TTC549 (cell line): ENCODE data around the gene RSPO3.
"Not testable (repeated sequence)": the region's sequence is repeated elsewhere in the genome, so short reads cannot be mapped to it uniquely, and the experiment has no call there.

ENCODE experiments used
- FAIRE-seq: peaks from 2 replicates; lab custom pipeline; 2012; peaks lifted over from hg19 to GRCh38; lab: Jason Lieb, UNC

RSPO3 gene, protein sequence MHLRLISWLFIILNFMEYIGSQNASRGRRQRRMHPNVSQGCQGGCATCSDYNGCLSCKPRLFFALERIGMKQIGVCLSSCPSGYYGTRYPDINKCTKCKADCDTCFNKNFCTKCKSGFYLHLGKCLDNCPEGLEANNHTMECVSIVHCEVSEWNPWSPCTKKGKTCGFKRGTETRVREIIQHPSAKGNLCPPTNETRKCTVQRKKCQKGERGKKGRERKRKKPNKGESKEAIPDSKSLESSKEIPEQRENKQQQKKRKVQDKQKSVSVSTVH

DNA sequence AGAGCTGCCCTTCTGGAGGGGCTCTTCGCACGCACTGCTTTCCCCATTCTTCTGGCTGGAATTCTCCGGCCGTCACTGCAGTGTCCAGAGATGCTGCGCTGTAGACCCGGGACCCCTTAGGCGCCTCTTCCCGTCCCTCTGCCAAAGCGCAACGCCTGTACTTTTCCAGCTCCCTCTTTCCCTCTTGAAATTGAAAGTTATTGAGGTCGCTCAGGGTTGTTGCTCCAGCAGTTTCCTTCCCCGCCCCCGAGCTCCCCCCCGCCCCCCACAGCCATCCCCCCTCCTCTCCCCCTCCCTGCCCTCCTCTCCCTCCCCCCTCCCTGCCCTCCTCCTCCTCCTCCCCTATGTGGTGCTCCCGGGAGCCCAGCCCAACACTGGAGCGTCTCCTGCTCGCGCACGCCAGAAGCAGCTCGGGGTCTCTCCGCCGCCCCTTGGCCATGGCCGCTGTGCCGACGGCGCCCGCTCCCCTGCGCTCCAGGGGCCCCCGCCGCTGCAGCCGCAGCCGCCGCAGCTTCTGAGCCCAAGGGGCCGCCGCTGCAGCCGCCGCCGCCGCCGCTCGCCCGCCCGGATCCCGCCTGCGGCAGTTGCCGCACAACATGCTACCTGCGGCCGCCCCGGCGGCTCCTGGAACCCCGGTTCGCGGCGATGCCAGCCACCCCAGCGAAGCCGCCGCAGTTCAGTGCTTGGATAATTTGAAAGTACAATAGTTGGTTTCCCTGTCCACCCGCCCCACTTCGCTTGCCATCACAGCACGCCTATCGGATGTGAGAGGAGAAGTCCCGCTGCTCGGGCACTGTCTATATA is at the start of gene RSPO3:
Gene RSPO3 (plus strand): TSS at position 374 of the 804 bp plus-strand sequence. CDS start 522 bp downstream, outside the sequence.
- FAIRE-seq: no peak

DNA sequence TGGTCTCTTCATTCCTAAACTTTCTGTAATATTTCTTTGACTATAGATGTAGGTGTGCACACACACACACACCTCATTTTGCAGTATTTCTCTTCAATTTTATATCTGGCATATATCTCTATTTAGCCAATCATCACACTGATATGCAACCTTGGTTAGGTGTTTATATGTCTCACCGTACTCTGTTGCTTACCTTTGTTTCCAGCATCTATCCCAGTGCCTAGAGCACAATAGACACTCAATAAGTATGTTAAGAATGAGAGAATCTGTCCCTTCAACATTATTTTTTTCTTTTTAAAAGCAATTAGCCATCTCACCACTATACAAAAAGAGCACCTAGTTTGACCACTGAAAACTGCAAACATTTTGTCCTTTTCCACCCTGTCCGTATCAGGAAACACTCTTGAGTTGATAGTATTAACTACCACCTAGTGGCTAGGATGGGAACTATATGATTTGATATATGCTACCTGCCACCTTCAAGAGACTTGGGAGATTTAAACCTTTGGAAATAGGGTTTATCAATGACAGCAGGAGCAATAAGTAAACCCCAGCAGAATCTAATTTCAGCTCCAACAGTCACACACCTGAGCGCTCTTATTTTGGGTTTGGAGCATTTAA is 48.7 kb upstream of the RSPO3 start:
- FAIRE-seq: no peak

DNA sequence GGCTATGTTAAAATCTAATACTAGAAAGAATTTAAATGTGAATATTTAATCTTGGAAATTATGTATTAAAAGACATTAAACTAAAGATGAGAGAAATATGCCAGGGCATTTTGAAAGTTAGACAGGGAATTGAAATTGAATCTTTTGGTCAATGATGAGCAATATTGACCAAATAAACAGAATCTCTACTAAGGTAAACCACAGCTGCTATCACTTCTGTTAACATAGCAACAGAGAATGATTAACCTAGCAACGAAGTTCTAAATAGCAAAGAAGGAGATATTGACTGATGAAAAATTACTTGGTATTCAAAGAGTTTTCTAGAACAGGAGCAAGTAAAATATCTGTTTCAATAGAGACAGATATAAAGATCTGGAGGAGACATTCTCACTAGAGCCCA is 45.2 kb upstream of the RSPO3 start:
- no peak for FAIRE-seq

DNA sequence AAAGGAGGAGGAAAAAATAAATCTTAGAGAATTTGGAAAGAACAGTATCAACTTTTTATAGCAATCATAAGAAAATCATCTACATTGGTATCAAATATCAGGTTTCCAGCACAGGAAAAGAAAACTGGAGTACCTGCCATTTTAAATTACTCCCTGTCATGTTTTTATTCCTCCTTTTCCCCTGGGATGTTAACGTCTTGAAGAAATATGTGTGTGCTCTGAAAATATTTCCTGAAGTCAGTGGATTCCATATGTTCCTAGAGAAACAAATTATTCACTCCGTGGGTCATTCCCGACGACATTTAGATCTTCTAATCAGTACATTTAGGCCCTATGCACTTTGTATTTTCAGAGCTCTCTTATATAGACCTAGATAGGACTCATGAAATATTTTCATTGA is 42.0 kb upstream of the RSPO3 start:
- FAIRE-seq: no peak

DNA sequence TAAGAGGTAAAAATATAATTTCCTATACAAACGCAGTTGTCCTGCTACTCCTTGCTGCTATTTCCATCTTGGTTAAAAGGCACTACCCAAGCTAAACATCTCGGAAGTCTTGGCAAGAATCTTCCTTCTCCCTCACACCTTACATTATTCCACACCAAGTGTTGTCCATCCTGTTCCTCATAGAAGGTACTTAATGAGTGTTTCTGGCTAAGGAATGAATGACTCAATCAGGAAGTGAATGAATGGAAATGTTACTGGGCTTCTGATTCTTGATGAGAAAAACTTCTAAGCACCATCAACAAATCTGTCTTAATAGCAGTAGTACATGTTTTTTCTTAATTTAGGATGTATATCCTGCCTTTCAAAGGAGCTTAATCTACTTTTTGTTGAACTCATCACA is 40.6 kb upstream of the RSPO3 start:
- FAIRE-seq: no peak

DNA sequence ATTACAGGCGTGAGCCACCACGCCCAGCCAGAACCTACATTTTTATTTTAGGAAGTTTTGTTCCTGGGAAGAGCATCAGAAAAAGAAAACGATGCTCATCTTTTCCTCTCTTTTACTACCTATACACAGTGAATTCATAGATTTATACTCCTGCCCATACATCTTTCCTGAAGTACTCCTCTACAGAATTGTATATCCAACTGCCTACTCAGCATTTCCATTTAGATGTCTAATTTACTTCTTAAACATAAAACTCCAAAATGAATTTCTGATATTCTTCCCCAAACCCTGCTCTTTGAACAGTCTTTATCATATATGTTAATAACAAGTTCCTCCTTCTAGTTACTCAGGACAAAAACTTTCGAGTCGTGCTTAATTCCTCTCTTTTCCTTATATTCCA is 39.8 kb upstream of the RSPO3 start:
- no peak for FAIRE-seq

DNA sequence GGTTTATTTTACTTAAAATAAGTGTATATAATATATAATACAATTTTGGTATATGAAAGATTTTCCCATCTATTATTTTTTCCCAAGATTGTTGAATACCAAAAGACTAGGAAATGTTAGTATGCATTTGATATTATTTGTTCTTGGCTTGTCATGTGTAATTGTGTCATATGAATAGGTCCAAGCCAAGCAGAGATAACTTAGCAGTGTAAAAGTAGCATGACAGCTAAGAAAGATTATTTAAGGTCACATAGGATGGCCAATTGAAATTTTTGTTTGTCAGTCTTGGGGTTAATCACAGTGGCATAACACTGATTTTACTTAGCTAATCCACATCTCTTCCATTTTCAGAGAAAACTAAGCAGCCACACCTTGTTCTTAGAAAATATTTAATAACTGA is 38.8 kb upstream of the RSPO3 start:
- no peak for FAIRE-seq

DNA sequence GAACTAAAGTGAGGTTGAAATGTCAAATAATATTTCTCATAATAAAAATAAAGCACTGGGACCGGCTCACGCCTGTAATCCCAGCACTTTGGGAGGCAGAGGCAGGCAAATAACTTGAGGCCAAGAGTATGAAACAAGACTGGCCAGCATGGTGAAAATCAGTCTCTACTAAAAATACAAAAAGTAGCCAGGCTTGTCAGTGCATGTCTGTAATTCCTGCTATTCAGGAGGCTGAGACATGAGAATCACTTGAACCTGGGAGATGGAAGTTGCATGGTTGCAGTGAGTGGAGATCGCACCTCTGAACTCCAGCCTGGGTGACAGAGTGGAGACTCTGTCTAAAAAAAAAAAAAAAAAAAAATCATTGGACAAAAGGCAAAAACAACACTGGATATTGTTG is 38.4 kb upstream of the RSPO3 start:
- FAIRE-seq: no peak

DNA sequence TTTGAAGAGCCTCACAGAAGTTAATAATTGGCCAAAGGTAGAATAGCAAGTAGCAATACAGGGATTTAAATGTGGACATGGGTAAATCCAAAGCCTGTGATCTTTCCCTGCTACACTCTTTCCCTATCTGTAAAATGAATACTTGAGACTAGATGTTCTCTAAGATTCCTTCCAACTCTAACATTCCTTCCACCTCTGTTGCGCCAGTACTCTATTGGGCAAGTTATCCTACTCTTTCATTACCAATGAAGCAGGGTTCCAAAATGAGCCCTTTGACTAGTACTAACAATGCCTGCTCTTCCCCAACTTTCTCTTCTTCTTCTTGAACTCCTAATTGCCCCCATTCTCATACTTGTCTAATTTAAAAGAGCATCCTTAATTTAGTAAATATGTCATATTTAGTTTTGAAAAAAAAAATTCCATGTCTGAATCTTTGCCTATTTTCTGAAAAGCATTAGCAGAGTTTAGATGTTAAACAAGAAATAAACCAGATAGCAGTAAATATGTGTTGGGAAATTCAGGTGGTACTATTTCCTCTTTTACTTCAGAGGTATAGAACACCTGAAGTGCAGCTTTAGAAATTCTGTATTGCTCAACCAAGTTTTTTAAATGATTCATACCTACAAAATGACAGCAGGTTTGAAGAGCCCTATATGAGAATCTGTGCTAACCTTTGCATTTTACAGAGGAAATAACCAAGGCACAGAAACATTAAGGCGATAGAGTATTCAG is 35.1 kb upstream of the RSPO3 start:
- FAIRE-seq: no peak

DNA sequence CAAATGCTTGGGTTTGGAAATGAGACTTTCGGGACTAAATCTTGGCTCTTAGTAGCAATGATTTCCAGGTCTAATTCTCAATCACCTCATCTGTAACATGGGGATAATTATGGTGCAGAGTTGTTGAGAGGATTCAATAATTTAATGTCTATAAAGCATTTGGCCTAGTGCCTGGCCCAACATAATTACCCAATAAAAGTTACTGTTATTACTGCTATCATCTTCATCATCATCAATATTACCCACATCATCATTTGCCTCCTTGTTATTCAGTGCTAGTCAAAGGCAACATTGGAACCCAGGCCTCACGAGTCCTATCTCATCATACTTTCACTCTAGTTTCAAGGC is 34.5 kb upstream of the RSPO3 start:
- no peak for FAIRE-seq

DNA sequence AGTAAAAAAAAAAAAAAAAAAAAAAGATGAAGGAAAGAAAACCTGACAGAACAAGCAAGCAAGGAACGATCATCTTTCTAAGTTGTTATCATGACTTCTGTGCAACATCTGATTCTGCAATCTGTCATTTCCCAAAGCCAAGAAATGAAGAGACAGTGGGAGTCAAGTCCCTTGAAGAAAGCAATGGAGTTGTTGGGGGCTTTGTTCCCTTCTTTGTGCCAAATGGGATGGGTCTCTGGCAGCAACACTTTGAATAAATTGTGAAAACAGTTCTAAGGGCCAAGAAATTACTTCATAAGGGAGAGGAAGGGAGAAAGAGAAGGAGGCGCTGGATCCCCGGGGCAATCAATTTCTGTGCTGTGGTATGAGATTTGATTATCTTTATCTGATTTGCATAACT is 33.3 kb upstream of the RSPO3 start:
- FAIRE-seq: no peak

DNA sequence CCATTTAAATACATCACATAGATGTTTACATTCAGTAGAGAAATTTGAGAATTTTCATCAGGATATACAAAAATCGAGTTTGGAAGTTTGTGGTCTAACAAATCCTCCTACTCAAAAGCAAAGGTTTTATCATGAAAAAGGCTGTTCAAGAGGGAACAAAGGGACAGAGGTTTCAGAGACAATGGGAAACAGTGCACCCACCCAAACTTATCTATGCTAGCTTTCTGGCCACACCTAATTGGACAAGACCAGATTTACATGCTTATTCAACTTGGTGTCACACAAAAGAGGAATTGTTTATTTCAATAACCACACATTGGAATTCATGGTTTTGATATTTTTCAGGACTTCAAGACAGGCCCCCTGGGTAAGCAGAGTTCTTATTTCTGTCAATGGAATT is 28.4 kb upstream of the RSPO3 start:
- no peak for FAIRE-seq

DNA sequence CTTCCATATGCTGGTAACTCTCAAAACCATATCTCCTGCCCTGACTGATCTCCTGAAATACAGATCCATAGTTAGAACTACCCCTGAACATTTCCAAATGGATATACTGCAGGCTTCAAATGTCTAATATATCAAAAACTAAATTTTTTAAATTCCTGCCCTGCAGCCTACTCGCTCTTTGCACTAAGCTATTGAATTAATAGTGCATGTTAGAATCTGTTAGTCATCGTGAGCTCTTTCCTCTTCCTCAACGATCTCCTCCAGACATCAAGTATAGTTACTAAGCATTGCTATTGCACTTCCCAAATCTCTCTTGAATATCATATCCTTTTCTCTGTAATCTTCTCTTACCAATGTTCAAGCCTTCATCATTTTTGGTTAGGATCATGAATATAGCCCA is 26.0 kb upstream of the RSPO3 start:
- FAIRE-seq: no peak

DNA sequence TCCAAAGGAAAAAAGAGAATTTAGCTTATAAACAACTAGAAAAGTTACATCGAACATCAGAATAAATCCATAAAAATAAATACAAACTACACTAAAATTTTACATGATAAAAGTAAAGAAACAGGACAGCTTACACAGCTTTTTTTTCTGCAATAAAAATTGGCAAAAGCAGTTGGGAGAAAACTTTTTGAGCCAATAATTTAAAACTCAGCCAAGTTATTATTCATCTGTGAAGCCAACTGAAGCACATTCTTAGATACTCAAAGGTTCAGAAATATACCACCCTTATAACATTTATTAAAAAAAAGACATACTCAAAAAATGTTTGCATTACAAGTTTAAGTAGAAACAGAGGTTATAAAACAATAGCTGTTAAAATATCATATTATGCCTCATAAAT is 23.7 kb upstream of the RSPO3 start:
- FAIRE-seq: no peak

DNA sequence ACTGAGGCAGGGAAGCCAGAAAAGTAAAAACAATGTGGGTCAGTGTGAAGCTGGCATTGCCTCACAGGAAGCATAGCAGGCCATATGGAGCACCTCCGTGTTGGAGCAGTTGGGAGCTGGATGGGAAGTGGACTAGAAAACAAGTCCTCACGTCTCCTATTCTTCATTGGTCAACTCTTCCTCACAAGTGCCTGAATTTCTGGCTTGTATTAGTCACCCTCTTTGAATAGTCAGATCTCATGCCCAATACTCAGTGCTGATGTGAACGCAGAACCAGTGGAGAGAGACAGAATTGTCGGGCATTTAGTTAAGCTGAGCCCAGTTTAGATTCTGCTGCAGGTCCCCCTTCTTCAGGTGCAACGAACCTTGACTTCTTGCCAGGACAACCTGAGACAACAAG is 22.3 kb upstream of the RSPO3 start:
- FAIRE-seq: no peak

DNA sequence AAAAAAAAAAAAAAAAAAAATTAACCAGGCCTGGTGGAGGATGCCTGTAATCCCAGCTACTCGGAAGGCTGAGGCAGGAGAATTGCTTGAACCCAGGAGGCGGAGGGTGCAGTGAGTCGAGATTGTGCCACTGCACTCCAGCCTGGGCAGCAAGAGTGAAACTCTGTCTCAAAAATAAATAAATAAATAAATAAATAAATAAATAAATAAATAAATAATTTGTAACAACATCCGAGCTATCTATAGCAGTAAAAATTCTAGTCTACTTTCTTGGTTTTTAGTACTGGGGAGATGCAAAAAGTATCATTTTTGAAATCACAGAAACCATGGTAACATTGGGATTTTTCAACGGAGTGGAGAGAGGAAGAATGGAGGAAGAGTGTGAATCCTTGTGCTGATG is 21.0 kb upstream of the RSPO3 start:
- FAIRE-seq: not testable (repeated sequence)

DNA sequence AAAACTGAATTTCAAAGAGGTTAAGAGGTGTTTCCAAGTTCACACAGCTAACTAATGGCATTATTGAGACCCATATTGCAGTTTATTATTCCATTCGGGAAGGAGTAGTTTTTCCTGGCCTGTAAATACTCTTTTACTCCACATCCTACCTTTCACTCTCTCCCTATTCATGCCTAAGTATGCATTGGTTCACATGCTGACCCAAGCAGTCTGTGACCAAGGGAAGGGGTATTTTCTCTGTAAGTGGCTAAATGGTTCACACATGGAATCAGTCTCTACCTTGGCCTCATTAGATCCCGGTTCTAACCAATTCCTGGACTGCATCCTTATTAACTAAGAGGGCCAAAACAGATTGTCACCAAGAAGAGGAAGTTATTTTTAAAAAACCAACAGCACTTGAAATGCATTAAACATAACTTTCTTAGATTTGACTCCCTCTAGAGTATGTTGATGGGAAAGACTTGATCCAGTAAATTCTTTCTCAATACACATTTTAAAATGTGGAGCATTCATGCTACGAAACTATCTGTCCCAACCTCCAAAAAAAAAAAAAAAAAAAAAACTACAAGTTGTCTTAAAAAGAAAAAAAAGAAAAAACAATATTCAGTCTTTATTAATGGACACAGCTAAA is 17.8 kb upstream of the RSPO3 start:
- FAIRE-seq: peak; percentile 9

DNA sequence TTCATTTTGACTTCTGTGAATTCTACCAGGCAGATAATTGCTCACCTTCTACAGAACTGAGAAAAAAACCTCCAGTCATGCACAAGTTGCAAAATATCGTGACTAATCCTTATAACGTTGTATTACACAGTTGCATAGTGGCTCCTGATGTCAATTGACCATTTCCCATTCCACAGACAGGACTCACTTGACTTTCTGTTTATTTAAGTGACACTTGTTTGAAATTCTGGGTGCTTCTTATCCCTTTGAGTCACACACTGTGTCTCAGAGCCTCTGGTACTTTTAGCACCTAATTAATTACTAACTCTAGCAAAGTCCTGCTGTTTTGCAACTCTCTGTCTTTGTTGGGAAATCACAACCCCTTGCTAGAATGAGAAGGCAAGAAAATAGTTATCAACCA is 16.2 kb upstream of the RSPO3 start:
- FAIRE-seq: no peak

DNA sequence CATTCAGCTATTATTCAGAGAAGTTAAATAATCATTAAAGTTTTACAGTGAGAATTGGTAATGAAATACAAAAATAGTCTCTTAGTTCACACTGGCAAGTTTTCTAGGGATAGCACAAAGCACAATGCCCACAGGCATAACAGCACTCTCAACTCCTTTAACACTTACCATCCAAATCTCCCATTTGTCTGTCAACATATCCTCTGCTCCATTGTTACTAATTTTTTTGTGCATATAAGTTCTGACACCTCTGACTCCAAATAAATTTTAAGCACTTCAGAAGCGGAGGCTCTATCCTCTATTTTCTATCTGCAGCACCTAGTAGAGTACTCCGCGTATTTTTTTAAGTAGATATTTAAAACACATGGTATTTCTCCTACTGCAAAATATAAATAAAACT is 15.6 kb upstream of the RSPO3 start:
- FAIRE-seq: no peak

DNA sequence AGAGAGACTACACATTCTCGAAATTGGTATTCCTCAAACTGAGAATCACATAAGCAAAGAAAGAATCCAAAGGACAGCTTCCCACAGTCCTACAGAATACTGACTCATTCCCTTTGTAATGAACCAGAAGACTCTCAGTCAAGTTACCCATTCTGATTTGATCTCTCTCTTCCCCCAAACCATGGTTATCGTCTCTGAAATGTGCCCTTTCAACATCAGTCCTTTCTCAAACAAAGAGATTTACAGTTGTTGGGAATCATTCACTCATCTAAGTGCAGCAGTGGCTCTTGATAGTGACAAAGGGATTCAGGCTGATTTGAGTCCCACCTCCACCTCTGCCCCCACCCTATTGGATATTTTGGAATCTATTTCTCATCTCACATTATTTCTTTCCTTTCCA is 15.0 kb upstream of the RSPO3 start:
- no peak for FAIRE-seq

DNA sequence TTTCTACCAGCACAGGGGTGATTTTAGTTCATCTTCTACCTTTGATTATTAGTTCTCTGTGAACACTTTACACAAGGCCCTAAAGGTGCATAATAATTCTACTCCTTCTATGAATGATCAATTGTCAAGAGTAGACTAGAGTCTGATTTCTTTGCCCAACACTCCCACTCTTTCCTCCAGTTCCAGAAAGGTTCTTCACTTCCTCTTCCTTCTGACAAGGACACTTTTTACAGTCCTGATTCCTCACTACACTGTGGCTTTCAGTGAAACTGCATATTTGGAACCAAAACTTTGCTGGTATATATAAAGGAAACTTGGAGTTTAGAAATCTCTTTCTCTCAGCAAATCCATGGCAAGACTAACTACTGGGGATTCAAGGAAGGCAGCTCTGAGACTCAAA is 10.6 kb upstream of the RSPO3 start:
- no peak for FAIRE-seq

DNA sequence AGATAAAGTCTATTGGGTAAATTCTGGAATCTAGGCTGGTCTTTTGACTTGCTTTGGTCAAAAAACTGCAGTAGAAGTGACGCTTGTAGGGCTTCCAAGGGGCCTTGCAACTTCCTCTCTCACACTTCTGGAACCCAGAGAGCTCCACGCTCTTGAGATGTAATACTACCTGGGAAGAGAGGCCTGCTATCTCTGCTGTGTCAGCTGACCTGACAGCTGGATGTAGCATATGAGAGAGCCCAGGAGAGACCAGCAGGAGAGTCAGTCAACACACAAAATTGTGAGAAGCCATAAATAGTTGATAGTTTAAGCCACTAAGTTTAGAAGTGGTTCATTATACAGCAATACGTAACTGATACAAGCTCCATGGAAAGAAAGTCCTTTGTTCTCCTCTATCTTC is 7.8 kb upstream of the RSPO3 start:
- FAIRE-seq: no peak

DNA sequence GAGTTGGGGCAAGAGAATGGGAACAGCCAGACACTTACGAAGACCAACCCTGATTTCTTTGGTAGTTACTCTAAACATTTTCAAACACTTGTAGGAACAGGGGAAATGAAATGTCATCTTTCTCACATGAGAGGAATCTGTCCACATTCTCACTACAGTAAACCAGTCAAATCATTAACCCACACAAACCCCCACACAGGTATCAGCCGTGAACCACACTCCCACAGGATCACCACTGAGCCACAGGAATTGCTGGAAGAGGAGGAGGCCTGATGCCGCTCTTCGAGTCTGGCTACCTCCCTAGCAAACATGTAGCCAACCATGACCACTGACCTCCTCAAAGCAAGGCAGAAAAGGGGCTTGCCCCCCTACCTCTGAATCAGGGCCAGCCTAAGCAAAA is 6.9 kb upstream of the RSPO3 start:
- no peak for FAIRE-seq
